ENCODE results near the gene C4orf36. TPM values are rescaled to one million over a fixed set of nuclear protein-coding genes. Genes with fewer than 3 reads are reported as not detected.
A peak's percentile ranks its signal among the peaks of the same experiment; 100 is the strongest.

C4orf36 gene
- total RNA-seq, 1 donor from 2014 or later, result not detected

DNA sequence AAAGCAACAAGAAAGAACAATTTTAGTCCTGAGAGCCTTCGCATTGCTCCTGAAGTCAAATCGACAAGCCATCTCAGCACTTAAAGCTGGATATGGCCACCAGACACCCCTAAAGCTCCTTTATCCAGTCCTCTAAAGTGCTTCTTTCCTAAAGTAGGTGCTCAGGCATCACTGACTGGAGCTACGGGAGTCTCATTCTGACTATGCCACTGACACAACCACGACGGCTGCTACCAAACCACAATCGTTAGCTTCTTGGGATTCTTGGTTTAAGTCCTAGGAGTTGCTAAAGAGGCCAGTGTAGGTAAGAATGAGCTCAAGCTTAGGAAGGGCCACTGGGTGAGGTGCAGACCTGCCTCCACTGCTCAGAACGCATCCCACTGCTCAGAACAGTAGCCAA, 44.1 kb downstream of the C4orf36 start:
- H4K20me1 ChIP-seq (ENCODE audit: insufficient read depth, low read length), result no peaks in the 10 kb centered on the region
- peak overlapping the region; percentile 41 for H3K27ac Mint-ChIP-seq (ENCODE audit: unreplicated experiment)
- peaks cover 4% of the 10 kb centered on the region for H3K4me1 Mint-ChIP-seq (ENCODE audit: low read depth, unreplicated experiment)
- peaks cover 1% of the 10 kb centered on the region for H3K9me3 Mint-ChIP-seq (ENCODE audit: unreplicated experiment)
- H3K27me3 Mint-ChIP-seq (ENCODE audit: low read depth, unreplicated experiment), result peaks cover 4% of the 10 kb centered on the region
- H3K4me3 ChIP-seq (ENCODE audit: insufficient read depth, low read depth, low read length), result no peak overlapping the region
- DNase-seq (ENCODE audit: low read depth) (peak; percentile 62), FAIRE-seq (no peak)
- no peaks in the 10 kb centered on the region for H3K36me3 ChIP-seq (ENCODE audit: insufficient read depth, low read length)
- no peak overlapping the region for H3K27ac ChIP-seq (ENCODE audit: low read depth, low read length)
- no peak overlapping the region for H3K4me3 Mint-ChIP-seq (ENCODE audit: unreplicated experiment)
- H3K9me3 ChIP-seq (ENCODE audit: insufficient read depth, low read depth, low read length), result no peaks in the 10 kb centered on the region
- no peak for TF ChIP-seq EZH2 (IDR thresholded peaks at IDR 0.05; ENCODE audit: insufficient read depth, low read length)
- TF ChIP-seq, protein P1, sequence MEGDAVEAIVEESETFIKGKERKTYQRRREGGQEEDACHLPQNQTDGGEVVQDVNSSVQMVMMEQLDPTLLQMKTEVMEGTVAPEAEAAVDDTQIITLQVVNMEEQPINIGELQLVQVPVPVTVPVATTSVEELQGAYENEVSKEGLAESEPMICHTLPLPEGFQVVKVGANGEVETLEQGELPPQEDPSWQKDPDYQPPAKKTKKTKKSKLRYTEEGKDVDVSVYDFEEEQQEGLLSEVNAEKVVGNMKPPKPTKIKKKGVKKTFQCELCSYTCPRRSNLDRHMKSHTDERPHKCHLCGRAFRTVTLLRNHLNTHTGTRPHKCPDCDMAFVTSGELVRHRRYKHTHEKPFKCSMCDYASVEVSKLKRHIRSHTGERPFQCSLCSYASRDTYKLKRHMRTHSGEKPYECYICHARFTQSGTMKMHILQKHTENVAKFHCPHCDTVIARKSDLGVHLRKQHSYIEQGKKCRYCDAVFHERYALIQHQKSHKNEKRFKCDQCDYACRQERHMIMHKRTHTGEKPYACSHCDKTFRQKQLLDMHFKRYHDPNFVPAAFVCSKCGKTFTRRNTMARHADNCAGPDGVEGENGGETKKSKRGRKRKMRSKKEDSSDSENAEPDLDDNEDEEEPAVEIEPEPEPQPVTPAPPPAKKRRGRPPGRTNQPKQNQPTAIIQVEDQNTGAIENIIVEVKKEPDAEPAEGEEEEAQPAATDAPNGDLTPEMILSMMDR (IDR thresholded peaks at IDR 0.05; ENCODE audit: insufficient read depth, low read depth, low read length), result no peak
- no peaks in the 10 kb centered on the region for H3K4me1 ChIP-seq (ENCODE audit: insufficient read depth, low read length)
- H3K9ac ChIP-seq (ENCODE audit: low read length), result no peak overlapping the region
- H2AFZ ChIP-seq (ENCODE audit: low read depth, low read length), result no peak overlapping the region
- H3K79me2 ChIP-seq (ENCODE audit: insufficient read depth, low read length), result no peaks in the 10 kb centered on the region
- no peaks in the 10 kb centered on the region for H3K27me3 ChIP-seq (ENCODE audit: insufficient read depth, low read length)
- no peak overlapping the region for H3K4me2 ChIP-seq (ENCODE audit: low read length)
- H3K36me3 Mint-ChIP-seq (ENCODE audit: low read depth, unreplicated experiment), result peaks cover 3% of the 10 kb centered on the region

- Mint-ChIP-seq H3K36me3 (ENCODE audit: low read depth, unreplicated experiment) (peaks cover 3% of the 10 kb centered on the region), H3K4me1 (ENCODE audit: low read depth, unreplicated experiment) (peaks cover 4% of the 10 kb centered on the region), H3K9me3 (ENCODE audit: unreplicated experiment) (peaks cover 3% of the 10 kb centered on the region), H3K27ac (ENCODE audit: unreplicated experiment) (no peak overlapping the region), H3K27me3 (ENCODE audit: low read depth, unreplicated experiment) (peaks cover 4% of the 10 kb centered on the region), H3K4me3 (ENCODE audit: unreplicated experiment) (no peak overlapping the region)
- Histone ChIP-seq H2AFZ (ENCODE audit: low read depth, low read length) (no peak overlapping the region), H3K27me3 (ENCODE audit: insufficient read depth, low read length) (no peaks in the 10 kb centered on the region), H3K9ac (ENCODE audit: low read length) (no peak overlapping the region), H3K4me2 (ENCODE audit: low read length) (no peak overlapping the region), H3K4me1 (ENCODE audit: insufficient read depth, low read length) (no peaks in the 10 kb centered on the region), H3K79me2 (ENCODE audit: insufficient read depth, low read length) (no peaks in the 10 kb centered on the region), H3K9me3 (ENCODE audit: insufficient read depth, low read depth, low read length) (no peaks in the 10 kb centered on the region), H4K20me1 (ENCODE audit: insufficient read depth, low read length) (no peaks in the 10 kb centered on the region), H3K27ac (ENCODE audit: low read depth, low read length) (no peak overlapping the region), H3K4me3 (ENCODE audit: insufficient read depth, low read depth, low read length) (no peak overlapping the region), H3K36me3 (ENCODE audit: insufficient read depth, low read length) (no peaks in the 10 kb centered on the region)
- TF ChIP-seq, protein P1 (IDR thresholded peaks at IDR 0.05; ENCODE audit: insufficient read depth, low read depth, low read length), result no peak
- no peak for TF ChIP-seq EZH2 (IDR thresholded peaks at IDR 0.05; ENCODE audit: insufficient read depth, low read length)
- no peak for FAIRE-seq
- no peak for DNase-seq (ENCODE audit: low read depth)
Observed at GRCh38 chr4:86847571-86847970, 44.7 kb downstream of the C4orf36 start.

DNA sequence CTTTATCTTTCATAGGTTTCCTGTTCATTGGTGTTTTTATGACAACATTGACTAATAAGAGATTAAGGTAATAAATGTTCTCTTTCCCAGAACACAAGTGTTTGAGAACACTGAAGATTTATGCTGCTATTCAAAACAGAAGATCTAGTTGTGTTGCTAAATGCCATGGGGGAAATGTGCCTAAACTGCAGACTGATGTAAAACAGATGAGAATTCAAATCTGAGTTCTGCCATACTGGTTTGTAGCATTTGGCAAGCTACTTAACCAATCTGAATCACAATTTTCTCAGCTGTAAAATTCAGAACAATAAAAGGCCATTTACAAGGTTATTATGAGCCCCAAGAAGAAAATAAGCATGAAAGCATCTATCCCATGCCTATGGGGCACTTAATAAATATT, 45.3 kb downstream of the C4orf36 start:
- DNase-seq (ENCODE audit: low read depth), result peak; percentile 41
- H3K27me3 ChIP-seq (ENCODE audit: insufficient read depth, low read length), result no peaks in the 10 kb centered on the region
- no peaks in the 10 kb centered on the region for H3K9me3 ChIP-seq (ENCODE audit: insufficient read depth, low read depth, low read length)
- H3K36me3 ChIP-seq (ENCODE audit: insufficient read depth, low read length), result no peaks in the 10 kb centered on the region
- Mint-ChIP-seq H3K36me3 (ENCODE audit: low read depth, unreplicated experiment) (peaks cover 3% of the 10 kb centered on the region), H3K9me3 (ENCODE audit: unreplicated experiment) (peaks cover 3% of the 10 kb centered on the region), H3K27me3 (ENCODE audit: low read depth, unreplicated experiment) (peaks cover 4% of the 10 kb centered on the region), H3K4me3 (ENCODE audit: unreplicated experiment) (no peak overlapping the region), H3K27ac (ENCODE audit: unreplicated experiment) (no peak overlapping the region), H3K4me1 (ENCODE audit: low read depth, unreplicated experiment) (peaks cover 4% of the 10 kb centered on the region)
- H4K20me1 ChIP-seq (ENCODE audit: insufficient read depth, low read length), result no peaks in the 10 kb centered on the region
- H3K4me3 ChIP-seq (ENCODE audit: insufficient read depth, low read depth, low read length), result no peak overlapping the region
- H3K4me1 ChIP-seq (ENCODE audit: insufficient read depth, low read length), result no peaks in the 10 kb centered on the region
- H3K9ac ChIP-seq (ENCODE audit: low read length), result no peak overlapping the region
- no peak for FAIRE-seq
- H2AFZ ChIP-seq (ENCODE audit: low read depth, low read length), result no peak overlapping the region
- TF ChIP-seq, protein P1 (IDR thresholded peaks at IDR 0.05; ENCODE audit: insufficient read depth, low read depth, low read length), result no peak
- TF ChIP-seq EZH2 (IDR thresholded peaks at IDR 0.05; ENCODE audit: insufficient read depth, low read length), result no peak
- no peaks in the 10 kb centered on the region for H3K79me2 ChIP-seq (ENCODE audit: insufficient read depth, low read length)
- no peak overlapping the region for H3K4me2 ChIP-seq (ENCODE audit: low read length)
- H3K27ac ChIP-seq (ENCODE audit: low read depth, low read length), result no peak overlapping the region

Measured in astrocyte (in vitro differentiated cells and primary cell).